ENCODE results near the gene DCAF5.
"Not testable (repeated sequence)": the region's sequence is repeated elsewhere in the genome, so short reads cannot be mapped to it uniquely, and the experiment has no call there.

Gene DCAF5

GRCh38 chr14:69072584-69072983, 80.3 kb downstream of the DCAF5 start:
- DNase-seq (ENCODE audit: low read depth): no peak

- no peak for DNase-seq (ENCODE audit: low read depth)
Observed at GRCh38 chr14:69068744-69069421, 84.0 kb downstream of the DCAF5 start.

GRCh38 chr14:69066396-69067171, 86.3 kb downstream of the DCAF5 start:
- no peak for DNase-seq (ENCODE audit: low read depth)

GRCh38 chr14:69065934-69066333, 87.0 kb downstream of the DCAF5 start:
- not testable (repeated sequence) for DNase-seq (ENCODE audit: low read depth)

- DNase-seq (ENCODE audit: low read depth): no peak
Observed at GRCh38 chr14:69064596-69064995, 88.3 kb downstream of the DCAF5 start.

- no peak for DNase-seq (ENCODE audit: low read depth)
Observed at GRCh38 chr14:69059658-69060623, 93.0 kb downstream of the DCAF5 start.

- DNase-seq (ENCODE audit: low read depth): no peak
Observed at GRCh38 chr14:69055999-69056788, 96.7 kb downstream of the DCAF5 start.

- DNase-seq (ENCODE audit: low read depth): no peak
Observed at GRCh38 chr14:69055125-69055524, 97.8 kb downstream of the DCAF5 start.

- DNase-seq (ENCODE audit: low read depth): no peak
Observed at GRCh38 chr14:69054030-69054429, 98.9 kb downstream of the DCAF5 start.

- DNase-seq (ENCODE audit: low read depth): no peak
Observed at GRCh38 chr14:69052181-69052601, 100.7 kb downstream of the DCAF5 start.

GRCh38 chr14:69050240-69051184, 102.4 kb downstream of the DCAF5 start:
- no peak for DNase-seq (ENCODE audit: low read depth)

GRCh38 chr14:69049675-69050074, 103.2 kb downstream of the DCAF5 start:
- no peak for DNase-seq (ENCODE audit: low read depth)

- no peak for DNase-seq (ENCODE audit: low read depth)
Observed at GRCh38 chr14:69048456-69048855, 104.5 kb downstream of the DCAF5 start.

- DNase-seq (ENCODE audit: low read depth): no peak
Observed at GRCh38 chr14:69047255-69047654, 105.7 kb downstream of the DCAF5 start.

- no peak for DNase-seq (ENCODE audit: low read depth)
Observed at GRCh38 chr14:69046476-69046860, 106.5 kb downstream of the DCAF5 start.

GRCh38 chr14:69045857-69046475, 107.0 kb downstream of the DCAF5 start:
- no peak for DNase-seq (ENCODE audit: low read depth)

- no peak for DNase-seq (ENCODE audit: low read depth)
Observed at GRCh38 chr14:69044965-69045555, 107.9 kb downstream of the DCAF5 start.

GRCh38 chr14:69044296-69044695, 108.6 kb downstream of the DCAF5 start:
- no peak for DNase-seq (ENCODE audit: low read depth)

GRCh38 chr14:69043596-69044260, 109.2 kb downstream of the DCAF5 start:
- DNase-seq (ENCODE audit: low read depth): no peak
